Peyer's patch (tissue), 4 donors: Measurements from ENCODE around the gene ZNF710. TPM values are rescaled to one million over a fixed set of nuclear protein-coding genes. Genes with fewer than 3 reads are reported as not detected.

ENCODE experiments used
- DNase-seq, 3 donors: peaks; one replicate each; pipeline ENCODE4 v3.0.0-alpha.2; 2017 to 2019
- H3K27ac ChIP-seq, 4 donors: fragments of 200-600 bp; sonication (generic); one replicate each; pipeline ENCODE4 v1.5.1; 2016 to 2019
- H3K27me3 ChIP-seq, 2 donors: fragments of 200-600 bp; sonication (generic); one replicate each; pipeline ENCODE4 v1.5.1; 2019
- H3K36me3 ChIP-seq, 3 donors: fragments of 200-600 bp; sonication (generic); one replicate each; pipeline ENCODE4 v1.5.1; 2016 to 2019
- H3K4me1 ChIP-seq, 4 donors: fragments of 200-600 bp; sonication (generic); one replicate each; pipeline ENCODE4 v1.5.1; 2016 to 2019
- H3K4me3 ChIP-seq, 4 donors: fragments of 200-600 bp; sonication (generic); 1 replicate in 3 of 4; 2 replicates in 1 of 4; pipeline ENCODE4 v1.5.1; 2016 to 2019; ENCODE audit warnings: mild to moderate bottlenecking in 1 of 4
- H3K9me3 ChIP-seq, 4 donors: fragments of 200-600 bp; sonication (generic); one replicate each; pipeline ENCODE4 v1.5.1; 2016 to 2019; ENCODE audit warnings: mild to moderate bottlenecking in 1 of 4
- CTCF ChIP-seq, 6 experiments: fragments of 450-650 bp in 4 of 6; fragments of 200-600 bp in 2 of 6; sonication (generic) in 1 of 6; IDR thresholded peaks; one replicate each; pipeline ENCODE4 v1.5.1; 2017 to 2019; ENCODE audit warnings: antibody characterized with exemption in 6 of 6, mild to moderate bottlenecking in 3 of 6, moderate library complexity in 1 of 6
- POLR2A ChIP-seq, 2 donors: fragments of 450-650 bp; IDR thresholded peaks; one replicate each; pipeline ENCODE4 v1.5.1; 2017; ENCODE audit warnings: antibody characterized with exemption in 2 of 2, mild to moderate bottlenecking in 2 of 2, moderate library complexity in 2 of 2
- total RNA-seq, 4 donors: library from RNA; depleted of rRNA; stranded (reverse); fragments of >200 nt; gene quantifications; one replicate each; pipeline ENCODE4 v1.1.0, GENCODE V29; 2016

The ZNF710 gene
- total RNA-seq, 4 donors from 2014 or later: 19.8 to 31.3 (median 23.2) TPM

GRCh38 chr15:90062462-90062932 lies 61.4 kb downstream of the ZNF710 start:
- H3K36me3 ChIP-seq: peaks cover 0 to 3% (median 0%) of the 10 kb centered on the region in 3 donors
- H3K4me3 ChIP-seq: peak overlapping the region in 1 of 4 donors; percentile 21
- peak overlapping the region; percentile 72 to 83 (median 76) for H3K27ac ChIP-seq
- TF ChIP-seq POLR2A (IDR thresholded peaks at IDR 0.05) (peak in 1 of 2 donors; percentile 32), CTCF (IDR thresholded peaks at IDR 0.05) (no peak)
- no peaks in the 10 kb centered on the region for H3K9me3 ChIP-seq
- DNase-seq: peak in 2 of 3 donors; percentile 88 to 90
- peaks cover 18 to 66% (median 31%) of the 10 kb centered on the region in 4 donors for H3K4me1 ChIP-seq
- H3K27me3 ChIP-seq: no peaks in the 10 kb centered on the region

GRCh38 chr15:90062973-90063769 lies 62.0 kb downstream of the ZNF710 start:
- DNase-seq: no peak
- Histone ChIP-seq H3K36me3 (peaks cover 0 to 10% (median 0%) of the 10 kb centered on the region in 3 donors), H3K9me3 (no peaks in the 10 kb centered on the region), H3K4me3 (no peak overlapping the region), H3K4me1 (peaks cover 14 to 66% (median 28%) of the 10 kb centered on the region in 4 donors), H3K27me3 (no peaks in the 10 kb centered on the region), H3K27ac (peak overlapping the region; percentile 72 to 83 (median 76))
- TF ChIP-seq CTCF (IDR thresholded peaks at IDR 0.05) (no peak), POLR2A (IDR thresholded peaks at IDR 0.05) (no peak)

- peak in 2 of 3 donors; percentile 52 to 66 for DNase-seq
- Histone ChIP-seq H3K27me3 (no peaks in the 10 kb centered on the region), H3K27ac (peak overlapping the region; percentile 72 to 83 (median 76)), H3K4me3 (no peak overlapping the region), H3K9me3 (no peaks in the 10 kb centered on the region), H3K36me3 (peaks cover 0 to 15% (median 0%) of the 10 kb centered on the region in 3 donors), H3K4me1 (peaks cover 14 to 65% (median 28%) of the 10 kb centered on the region in 4 donors)
- no peak for TF ChIP-seq POLR2A (IDR thresholded peaks at IDR 0.05)
- no peak for TF ChIP-seq CTCF (IDR thresholded peaks at IDR 0.05)
These were observed 62.7 kb downstream of the ZNF710 start for GRCh38 chr15:90063770-90064247.

GRCh38 chr15:90064911-90065681 lies 64.0 kb downstream of the ZNF710 start:
- TF ChIP-seq CTCF (IDR thresholded peaks at IDR 0.05): no peak
- TF ChIP-seq POLR2A (IDR thresholded peaks at IDR 0.05): no peak
- Histone ChIP-seq H3K4me1 (peaks cover 4 to 54% (median 19%) of the 10 kb centered on the region in 4 donors), H3K36me3 (peaks cover 0 to 15% (median 0%) of the 10 kb centered on the region in 3 donors), H3K27ac (peak overlapping the region; percentile 46 to 83 (median 68)), H3K9me3 (no peaks in the 10 kb centered on the region), H3K4me3 (no peak overlapping the region), H3K27me3 (no peaks in the 10 kb centered on the region)
- peak in 1 of 3 donors; percentile 54 for DNase-seq

- Histone ChIP-seq H3K27me3 (no peaks in the 10 kb centered on the region), H3K9me3 (no peaks in the 10 kb centered on the region), H3K4me3 (no peak overlapping the region), H3K27ac (peak overlapping the region in 3 of 4 donors; percentile 46 to 75 (median 62)), H3K4me1 (peaks cover 4 to 53% (median 18%) of the 10 kb centered on the region in 4 donors), H3K36me3 (peaks cover 0 to 15% (median 0%) of the 10 kb centered on the region in 3 donors)
- DNase-seq: no peak
- TF ChIP-seq CTCF (IDR thresholded peaks at IDR 0.05) (no peak), POLR2A (IDR thresholded peaks at IDR 0.05) (no peak)
These were observed 64.5 kb downstream of the ZNF710 start for GRCh38 chr15:90065682-90066049.
